Trophoblast cell (in vitro differentiated cells and primary cell): ENCODE data around the gene LRRC26.

Source experiments
- DNase-seq, 2 donors: peaks; one replicate each; pipeline ENCODE4 v3.0.0-alpha.2; 2016
- H2AFZ ChIP-seq: 2 replicates; pipeline ENCODE4 v1.6.1; 2013; ENCODE audit warnings: low read length, moderate library complexity, mild to moderate bottlenecking; ENCODE audit not compliant: insufficient read depth, poor library complexity
- H2AK5ac ChIP-seq: 2 replicates; pipeline ENCODE4 v1.6.1; 2013; ENCODE audit warnings: mild to moderate bottlenecking, low read length
- H2BK120ac ChIP-seq: 2 replicates; pipeline ENCODE4 v1.6.1; 2013; ENCODE audit warnings: low read length, mild to moderate bottlenecking, moderate library complexity; ENCODE audit not compliant: insufficient read depth, poor library complexity
- H2BK12ac ChIP-seq: 2 replicates; pipeline ENCODE4 v1.6.1; 2013; ENCODE audit warnings: mild to moderate bottlenecking, low read length, moderate library complexity
- H2BK5ac ChIP-seq: 2 replicates; pipeline ENCODE4 v1.6.1; 2013; ENCODE audit warnings: low read length, low read depth, moderate library complexity, mild to moderate bottlenecking; ENCODE audit not compliant: poor library complexity
- H3K14ac ChIP-seq: 2 replicates; pipeline ENCODE4 v1.6.1; 2013; ENCODE audit warnings: mild to moderate bottlenecking, low read length
- H3K18ac ChIP-seq: 2 replicates; pipeline ENCODE4 v1.6.1; 2013; ENCODE audit warnings: mild to moderate bottlenecking, low read length
- H3K23ac ChIP-seq: 2 replicates; pipeline ENCODE4 v1.6.1; 2013; ENCODE audit warnings: low read length
- H3K27ac ChIP-seq: 2 replicates; pipeline ENCODE4 v1.5.1; 2013; ENCODE audit warnings: low read depth, mild to moderate bottlenecking, inconsistent platforms, low read length, moderate library complexity
- H3K27me3 ChIP-seq: 2 replicates; pipeline ENCODE4 v1.6.1; 2013; ENCODE audit warnings: inconsistent platforms, mild to moderate bottlenecking, low read length, moderate library complexity; ENCODE audit not compliant: insufficient read depth
- H3K36me3 ChIP-seq, 2 experiments: 1 replicate in 1 of 2; 2 replicates in 1 of 2; pipeline ENCODE4 v1.6.1; 2013; ENCODE audit warnings: low read length in 2 of 2, mild to moderate bottlenecking in 2 of 2, moderate library complexity in 1 of 2; ENCODE audit not compliant: insufficient read depth in 2 of 2, control insufficient read depth in 1 of 2
- H3K4ac ChIP-seq: 2 replicates; pipeline ENCODE4 v1.6.1; 2013; ENCODE audit warnings: low read depth, mild to moderate bottlenecking, low read length, moderate library complexity
- H3K4me1 ChIP-seq, 2 experiments: 1 replicate in 1 of 2; 2 replicates in 1 of 2; pipeline ENCODE4 v1.6.1; 2013; ENCODE audit warnings: low read length in 2 of 2, mild to moderate bottlenecking in 2 of 2, moderate library complexity in 1 of 2; ENCODE audit not compliant: insufficient read depth in 2 of 2, control insufficient read depth in 1 of 2
- H3K4me2 ChIP-seq: 2 replicates; pipeline ENCODE4 v1.6.1; 2013; ENCODE audit warnings: inconsistent platforms, mild to moderate bottlenecking, low read length, moderate library complexity
- H3K4me3 ChIP-seq: 2 replicates; pipeline ENCODE4 v1.5.1; 2013; ENCODE audit warnings: mild to moderate bottlenecking, low read depth, low read length, inconsistent platforms
- H3K79me1 ChIP-seq: one replicate; pipeline ENCODE4 v1.6.1; 2013; ENCODE audit warnings: low read length
- H3K79me2 ChIP-seq: 2 replicates; pipeline ENCODE4 v1.6.1; 2013; ENCODE audit warnings: low read length, mild to moderate bottlenecking; ENCODE audit not compliant: control insufficient read depth, insufficient read depth, poor library complexity
- H3K9ac ChIP-seq: 2 replicates; pipeline ENCODE4 v1.6.1; 2013; ENCODE audit warnings: mild to moderate bottlenecking, low read length
- H3K9me3 ChIP-seq: 2 replicates; pipeline ENCODE4 v1.6.1; 2013; ENCODE audit warnings: low read depth, mild to moderate bottlenecking, control low read depth, inconsistent platforms, low read length; ENCODE audit not compliant: insufficient read depth
- H4K12ac ChIP-seq: 2 replicates; pipeline ENCODE4 v1.6.1; 2013; ENCODE audit warnings: low read depth, mild to moderate bottlenecking, low read length, moderate library complexity
- H4K8ac ChIP-seq: 2 replicates; pipeline ENCODE4 v1.6.1; 2013; ENCODE audit warnings: low read depth, mild to moderate bottlenecking, low read length, moderate library complexity
- H4K91ac ChIP-seq: one replicate; pipeline ENCODE4 v1.6.1; 2013; ENCODE audit warnings: low read depth, mild to moderate bottlenecking, low read length, moderate library complexity
- WGBS: extraction: QIAGEN DNeasy Blood & Tissue Kit; methylation state at CpG from one replicate; pipeline ENCODE4 v1.1.7; 2013; ENCODE audit warnings: missing lambda C conversion rate; ENCODE audit not compliant: insufficient read length, insufficient coverage; ENCODE audit errors: extremely low coverage; 5-methylcytosine and 5-hydroxymethylcytosine counted together

LRRC26 gene

DNA sequence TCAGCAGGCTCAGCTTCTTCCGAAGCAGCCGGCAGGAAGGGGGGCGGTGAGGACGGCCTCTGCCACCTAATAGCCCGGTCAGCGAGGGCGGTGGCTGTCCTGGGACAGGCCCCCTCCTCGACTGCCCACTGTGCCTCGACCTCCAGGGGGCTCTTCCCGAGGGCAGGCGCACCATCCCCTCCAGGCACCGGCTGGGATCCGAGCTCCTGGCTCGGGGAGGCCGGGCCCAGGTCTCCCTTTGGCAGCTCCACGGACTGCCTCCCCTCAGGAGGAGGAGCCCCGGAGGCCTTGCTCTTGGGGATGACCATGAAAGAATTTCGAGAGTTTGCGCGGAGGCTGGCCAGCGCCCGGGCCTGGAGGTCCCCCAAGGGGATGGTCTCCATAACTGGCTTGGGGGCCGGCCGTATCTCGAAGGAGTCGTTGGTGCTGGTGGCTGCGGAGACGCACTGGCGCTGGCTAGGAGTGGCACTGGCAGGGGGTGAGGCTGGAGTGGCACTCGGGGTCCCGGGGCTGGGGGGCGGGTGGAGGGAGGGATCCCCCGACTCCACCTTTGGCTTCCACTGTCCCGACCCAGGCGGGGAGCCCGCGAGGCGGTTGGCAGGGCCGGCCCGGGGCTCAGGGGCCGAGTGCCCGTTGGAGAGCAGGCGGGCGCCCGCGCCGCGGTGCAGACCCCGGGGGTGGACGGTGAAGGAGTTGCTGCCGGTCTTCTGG is 29.7 kb upstream of the LRRC26 start:
- Histone ChIP-seq H4K8ac (no peak overlapping the region), H2BK12ac (no peak overlapping the region), H3K36me3 (peaks cover 0 to 2% of the 10 kb centered on the region in 2 experiments), H3K79me1 (peaks cover 3% of the 10 kb centered on the region), H2AFZ (no peak overlapping the region), H2BK5ac (no peak overlapping the region), H3K18ac (peak overlapping the region; percentile 29), H3K27me3 (no peaks in the 10 kb centered on the region), H3K4me1 (peaks cover 12 to 33% of the 10 kb centered on the region in 2 experiments), H3K79me2 (peaks cover 3% of the 10 kb centered on the region), H3K27ac (no peak overlapping the region), H2AK5ac (no peak overlapping the region), H2BK120ac (no peak overlapping the region), H3K14ac (no peak overlapping the region), H3K9ac (no peak overlapping the region), H3K23ac (no peak overlapping the region), H3K4me2 (peak overlapping the region; percentile 71), H4K91ac (no peak overlapping the region), H3K4me3 (peak overlapping the region; percentile 47), H3K4ac (no peak overlapping the region), H3K9me3 (no peaks in the 10 kb centered on the region), H4K12ac (no peak overlapping the region)
- WGBS = no CpG with 5 or more reads among the region's 51 CpGs
- DNase-seq = no peak

GRCh38 chr9:137198902-137199283 is 29.0 kb upstream of the LRRC26 start:
- Histone ChIP-seq H3K36me3 (peaks cover 0 to 2% of the 10 kb centered on the region in 2 experiments), H3K79me1 (peaks cover 3% of the 10 kb centered on the region), H3K14ac (no peak overlapping the region), H3K4me2 (no peak overlapping the region), H3K4me1 (peaks cover 12 to 27% of the 10 kb centered on the region in 2 experiments), H3K4ac (no peak overlapping the region), H2AK5ac (no peak overlapping the region), H2BK12ac (no peak overlapping the region), H4K91ac (no peak overlapping the region), H3K27ac (no peak overlapping the region), H3K9me3 (no peaks in the 10 kb centered on the region), H3K79me2 (peaks cover 3% of the 10 kb centered on the region), H3K9ac (no peak overlapping the region), H3K23ac (no peak overlapping the region), H2BK120ac (no peak overlapping the region), H2AFZ (no peak overlapping the region), H4K12ac (no peak overlapping the region), H2BK5ac (no peak overlapping the region), H3K27me3 (no peaks in the 10 kb centered on the region), H4K8ac (no peak overlapping the region), H3K4me3 (no peak overlapping the region), H3K18ac (no peak overlapping the region)
- WGBS = no CpG with 5 or more reads among the region's 11 CpGs
- DNase-seq = no peak

GRCh38 chr9:137198051-137198901 is 28.4 kb upstream of the LRRC26 start:
- Histone ChIP-seq H3K4me1 (peaks cover 12 to 27% of the 10 kb centered on the region in 2 experiments), H3K9ac (no peak overlapping the region), H4K8ac (no peak overlapping the region), H3K36me3 (peaks cover 0 to 2% of the 10 kb centered on the region in 2 experiments), H3K27ac (no peak overlapping the region), H3K27me3 (no peaks in the 10 kb centered on the region), H4K91ac (no peak overlapping the region), H4K12ac (no peak overlapping the region), H3K79me1 (peaks cover 3% of the 10 kb centered on the region), H2AFZ (no peak overlapping the region), H3K4ac (no peak overlapping the region), H2BK120ac (no peak overlapping the region), H3K23ac (no peak overlapping the region), H2AK5ac (no peak overlapping the region), H3K18ac (peak overlapping the region; percentile 4), H2BK12ac (no peak overlapping the region), H3K14ac (no peak overlapping the region), H2BK5ac (no peak overlapping the region), H3K9me3 (no peaks in the 10 kb centered on the region), H3K79me2 (peaks cover 3% of the 10 kb centered on the region), H3K4me2 (peak overlapping the region; percentile 31), H3K4me3 (no peak overlapping the region)
- no CpG with 5 or more reads among the region's 19 CpGs for WGBS
- DNase-seq = peak; percentile 81 to 94

GRCh38 chr9:137195525-137196220 is 25.8 kb upstream of the LRRC26 start:
- peaks cover 9 to 23% of the 10 kb centered on the region in 2 experiments for H3K4me1 ChIP-seq
- no peak overlapping the region for H3K23ac ChIP-seq
- no peak overlapping the region for H4K12ac ChIP-seq
- H2BK12ac ChIP-seq = no peak overlapping the region
- H3K4me3 ChIP-seq = no peak overlapping the region
- peaks cover 16 to 21% of the 10 kb centered on the region in 2 experiments for H3K36me3 ChIP-seq
- no peak overlapping the region for H3K9ac ChIP-seq
- H4K91ac ChIP-seq = no peak overlapping the region
- no peak overlapping the region for H2AK5ac ChIP-seq
- no peak overlapping the region for H3K18ac ChIP-seq
- no peak overlapping the region for H3K4ac ChIP-seq
- H4K8ac ChIP-seq = no peak overlapping the region
- WGBS = no CpG with 5 or more reads among the region's 21 CpGs
- DNase-seq = peak in 1 of 2 donors; percentile 10
- no peak overlapping the region for H3K14ac ChIP-seq
- no peak overlapping the region for H2AFZ ChIP-seq
- H2BK5ac ChIP-seq = no peak overlapping the region
- no peaks in the 10 kb centered on the region for H3K79me2 ChIP-seq
- no peak overlapping the region for H2BK120ac ChIP-seq
- H3K4me2 ChIP-seq = no peak overlapping the region
- H3K27me3 ChIP-seq = no peaks in the 10 kb centered on the region
- no peaks in the 10 kb centered on the region for H3K9me3 ChIP-seq
- H3K27ac ChIP-seq = no peak overlapping the region
- H3K79me1 ChIP-seq = no peaks in the 10 kb centered on the region
